GM12878 (cell line): ENCODE results near the gene DTWD2. TPM values are rescaled to one million over a fixed set of nuclear protein-coding genes. Genes with fewer than 3 reads are reported as not detected.
A peak's percentile ranks its signal among the peaks of the same experiment; 100 is the strongest.

Experiments
- ATAC-seq: fragments of 200-7000 bp; cut with Tn5 transposase; 3 replicates; pipeline ENCODE4 v1.9.1; 2020; ENCODE audit warnings: mild to moderate bottlenecking, moderate library complexity
- BruUV-seq: library from RNA; stranded (reverse); fragments of 400-500 nt; replicated peaks from 2 replicates; lab custom pipeline; 2021; lab: Mats Ljungman, UMichigan
- CTCF ChIA-PET: fragments of 300-600 bp; sonication (Branson Sonifier 250); formaldehyde crosslinking; extraction: SDS; loops from one replicate; lab custom pipeline; 2021; ENCODE audit warnings: inconsistent platforms; lab: Yijun Ruan, JAX
- POLR2A ChIA-PET: fragments of 350-600 bp; formaldehyde crosslinking; extraction: SDS; loops from one replicate; lab custom pipeline; 2021; ENCODE audit warnings: inconsistent platforms; lab: Charles Lee
- RAD21 ChIA-PET: fragments of 300-600 bp; sonication (Branson Sonifier 250); formaldehyde crosslinking; loops from one replicate; lab custom pipeline; 2023; ENCODE audit warnings: antibody characterized with exemption; ENCODE audit not compliant: unreplicated experiment; lab: Charles Lee
- SMC1A ChIA-PET: fragments of 300-600 bp; sonication (Branson Sonifier 250); formaldehyde crosslinking; loops from one replicate; lab custom pipeline; 2023; ENCODE audit not compliant: unreplicated experiment, uncharacterized antibody; lab: Charles Lee
- DNase-seq: peaks from one replicate; pipeline ENCODE4 v3.0.0-alpha.2; 2011; ENCODE audit warnings: low read depth, low spot score
- FAIRE-seq: peaks from 3 replicates; lab custom pipeline; 2011; peaks lifted over from hg19 to GRCh38; lab: Jason Lieb, UNC
- H2AFZ ChIP-seq: 2 replicates; pipeline ENCODE4 v1.6.0; 2011; ENCODE audit warnings: low read depth, low read length, control low read depth; ENCODE audit not compliant: control insufficient read depth
- H3K27ac ChIP-seq: 2 replicates; pipeline ENCODE4 v1.5.1; 2011; ENCODE audit warnings: control low read depth; ENCODE audit not compliant: control insufficient read depth, insufficient read depth
- H3K27me3 ChIP-seq, 2 experiments: replicated peaks in 1 of 2; 2 replicates each; pipeline versions ENCODE4 v1.6.0 to v1.6.1; 2011; ENCODE audit warnings: low read length in 1 of 2; ENCODE audit not compliant: control insufficient read depth in 2 of 2, insufficient read depth in 2 of 2
- H3K36me3 ChIP-seq, 2 experiments: 2 replicates each; pipeline ENCODE4 v1.5.1; 2011; ENCODE audit warnings: low read length in 1 of 2; ENCODE audit not compliant: control insufficient read depth in 2 of 2, insufficient read depth in 2 of 2
- H3K4me1 ChIP-seq: 2 replicates; pipeline ENCODE4 v1.6.1; 2011; ENCODE audit warnings: mild to moderate bottlenecking, low read length, moderate library complexity, mixed read lengths; ENCODE audit not compliant: control insufficient read depth, insufficient read depth
- H3K4me2 ChIP-seq: 2 replicates; pipeline ENCODE4 v1.6.0; 2011; ENCODE audit warnings: control low read depth; ENCODE audit not compliant: control insufficient read depth, insufficient read depth
- H3K4me3 ChIP-seq: fragments of 200-600 bp; sonication (generic); 2 replicates; pipeline ENCODE4 v1.5.1; 2016
- H3K79me2 ChIP-seq: 2 replicates; pipeline ENCODE4 v1.6.0; 2011; ENCODE audit warnings: low read length; ENCODE audit not compliant: control insufficient read depth, insufficient read depth
- H3K9ac ChIP-seq: 2 replicates; pipeline ENCODE4 v1.8.0; 2011; ENCODE audit warnings: low read length, control low read depth, mixed read lengths; ENCODE audit not compliant: control insufficient read depth, insufficient read depth
- H3K9me3 ChIP-seq: replicated peaks from 3 replicates; pipeline ENCODE4 v1.5.1; 2011; ENCODE audit warnings: mild to moderate bottlenecking, low read length; ENCODE audit not compliant: control insufficient read depth, insufficient read depth
- H4K20me1 ChIP-seq: 2 replicates; pipeline ENCODE4 v1.6.0; 2011; ENCODE audit not compliant: control insufficient read depth, insufficient read depth
- CREM ChIP-seq: IDR thresholded peaks from 2 replicates; pipeline ENCODE4 v1.6.1; 2014; ENCODE audit warnings: antibody characterized with exemption, low read depth
- CTCF ChIP-seq, 3 experiments: IDR thresholded peaks in 2 of 3; conservative IDR thresholded peaks in 1 of 3; 2 replicates each; pipeline ENCODE4 v1.5.1; 2011; ENCODE audit warnings: low read depth in 3 of 3, low read length in 3 of 3, mild to moderate bottlenecking in 3 of 3, control low read depth in 2 of 3, moderate library complexity in 2 of 3, inconsistent platforms in 1 of 3, mixed read lengths in 1 of 3; ENCODE audit not compliant: control insufficient read depth in 2 of 3, insufficient read depth in 1 of 3; ENCODE audit errors: extremely low read depth in 1 of 3
- FOXM1 ChIP-seq: IDR thresholded peaks from 2 replicates; pipeline ENCODE4 v1.6.1; 2012; ENCODE audit warnings: low read depth, mild to moderate bottlenecking, inconsistent platforms, low read length, moderate library complexity
- MEF2B ChIP-seq: fragments of 450-650 bp; IDR thresholded peaks from 2 replicates; pipeline ENCODE4 v1.6.1; 2018; ENCODE audit warnings: mild to moderate bottlenecking, moderate library complexity; ENCODE audit not compliant: partially characterized antibody, poor library complexity, severe bottlenecking
- PBX3 ChIP-seq: IDR thresholded peaks from 2 replicates; pipeline ENCODE4 v1.6.1; 2011; ENCODE audit warnings: mild to moderate bottlenecking, low read depth, low read length, moderate library complexity; ENCODE audit not compliant: insufficient replicate concordance
- WGBS: methylation state at CpG from one replicate; pipeline ENCODE4 v1.1.6; 2016; ENCODE audit warnings: low lambda C conversion rate; ENCODE audit not compliant: insufficient replicate concordance, insufficient coverage; ENCODE audit errors: missing lambda C conversion rate; 5-methylcytosine and 5-hydroxymethylcytosine counted together
- in situ Hi-C: fragments of 300-500 bp; cut with MboI; formaldehyde crosslinking; loops from 9 replicates; pipeline ENCODE4 v1.14.3; 2018; ENCODE audit warnings: mixed read lengths
- intact Hi-C: fragments of 100-400 bp; cut with micrococcal nuclease; formaldehyde crosslinking; loops from one replicate; pipeline ENCODE4 v1.14.2; 2022; ENCODE audit not compliant: unreplicated experiment
- polyA plus RNA-seq, 11 experiments: library from polyadenylated mRNA; depleted of rRNA in 4 of 11; unstranded in 6 of 11; stranded (reverse) in 5 of 11; fragments of >200 nt; fragmentation: Nextera tagmentation in 4 of 11; fragmentation: Illumina TruSeq in 1 of 11; extraction: Ambion mirVana in 4 of 11; extraction: Trizol in 1 of 11; gene quantifications; 1 replicate in 1 of 11; 2 replicates in 10 of 11; pipeline versions ENCODE4 v1.2.1 to v1.2.3, GENCODE V29; 2011 to 2016; ENCODE audit warnings: inconsistent platforms in 2 of 11, missing spikeins in 2 of 11, low read depth in 1 of 11
- total RNA-seq, 4 experiments: library from RNA; depleted of rRNA in 3 of 4; stranded (reverse); fragments of >200 nt in 3 of 4; fragmentation: Illumina TruSeq in 1 of 4; extraction: Trizol in 1 of 4; gene quantifications; 2 replicates each; pipeline versions ENCODE4 v1.2.1 to v1.2.3, GENCODE V29; 2013 to 2021
- TF ChIP-seq, protein P1 (sequence below): IDR thresholded peaks from 2 replicates; pipeline ENCODE4 v1.6.1; 2012; ENCODE audit warnings: low read depth, low read length, improper control_type of control experiment

Gene DTWD2
- total and polyA plus RNA-seq, 10 of the 15 experiments (the other 5 are each of a cell fraction or from before 2014, with no cell fraction given) = 0.93 to 8.4 (median 5.1) TPM

DNA sequence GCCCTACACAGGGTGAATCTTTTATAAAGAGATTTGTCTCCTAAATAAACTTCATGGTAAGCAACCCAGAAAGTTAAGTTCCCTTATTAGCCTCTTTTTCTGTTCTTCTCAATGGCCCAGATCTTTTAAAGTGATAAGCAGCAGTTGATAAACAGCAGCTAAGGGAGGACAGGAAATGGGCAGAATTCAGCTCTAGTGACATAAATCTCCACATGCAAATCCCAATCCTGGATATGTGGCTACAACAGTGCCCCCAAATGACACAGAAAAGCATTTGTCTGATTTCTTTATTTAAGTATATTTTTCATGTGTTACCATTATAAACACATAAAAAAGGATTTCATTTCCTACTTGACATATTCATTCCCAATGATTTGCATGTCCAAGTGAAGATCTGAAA, 199.0 kb downstream of the DTWD2 start:
- intact Hi-C loops = no loop called here
- in situ Hi-C loops = loop anchor here (25.0 kb wide), 1 partner anchor 1202 kb away; no protein-coding TSS in a partner anchor
- SMC1A ChIA-PET = no interaction called here
- TF ChIP-seq CTCF (IDR thresholded peaks at IDR 0.05 in 2 of 3, conservative IDR thresholded peaks at IDR 0.05 in 1 of 3; ENCODE audit: control insufficient read depth in 2 of 3, extremely low read depth in 1 of 3, insufficient read depth in 1 of 3, low read depth in 3 of 3, low read length in 3 of 3) = 0 out of 6 replicates have a peak, but pooled peaks of 1 of the 3 experiments have one; percentile 4
- no peak for TF ChIP-seq CREM
- no peak for TF ChIP-seq FOXM1
- TF ChIP-seq, all 136 proteins: peak for 1
- Histone ChIP-seq H3K27me3 (no peaks in the 10 kb centered on the region), H3K27ac (no peak overlapping the region), H3K9me3 (no peaks in the 10 kb centered on the region), H3K36me3 (no peaks in the 10 kb centered on the region), H3K9ac (no peak overlapping the region), H3K4me2 (no peak overlapping the region), H3K4me3 (no peak overlapping the region), H2AFZ (no peak overlapping the region), H3K4me1 (no peaks in the 10 kb centered on the region), H3K79me2 (no peaks in the 10 kb centered on the region), H4K20me1 (no peaks in the 10 kb centered on the region)
- no peak for ATAC-seq
- ChIA-PET RAD21 (no interaction called here), POLR2A (no interaction called here), CTCF (no interaction called here)
- BruUV-seq = no TSS peak
- no peak for DNase-seq
- no peak for FAIRE-seq

- BruUV-seq = no TSS peak
- Histone ChIP-seq H2AFZ (no peak overlapping the region), H3K36me3 (no peaks in the 10 kb centered on the region), H3K4me3 (no peak overlapping the region), H3K9ac (no peak overlapping the region), H3K27ac (no peak overlapping the region), H3K27me3 (no peaks in the 10 kb centered on the region; a peak in 1 of 4 replicates), H3K79me2 (no peaks in the 10 kb centered on the region), H4K20me1 (no peaks in the 10 kb centered on the region), H3K9me3 (no peaks in the 10 kb centered on the region), H3K4me1 (no peaks in the 10 kb centered on the region), H3K4me2 (no peak overlapping the region)
- ChIA-PET CTCF (interaction anchor here (0.6 kb wide), 1 partner anchor 14 kb away, joined by 3 read pairs; no protein-coding TSS in a partner anchor), RAD21 (no interaction called here), SMC1A (no interaction called here), POLR2A (no interaction called here)
- WGBS = 27% methylated on average over 2 of the region's 2 CpGs
- FAIRE-seq (no peak), DNase-seq (no peak), ATAC-seq (no peak)
- in situ Hi-C loops (loop anchor here (25.0 kb wide), 1 partner anchor 1201 kb away; no protein-coding TSS in a partner anchor), intact Hi-C loops (no loop called here)
- TF ChIP-seq PBX3 (no peak), CTCF (IDR thresholded peaks at IDR 0.05 in 2 of 3, conservative IDR thresholded peaks at IDR 0.05 in 1 of 3; ENCODE audit: control insufficient read depth in 2 of 3, extremely low read depth in 1 of 3, insufficient read depth in 1 of 3, low read depth in 3 of 3, low read length in 3 of 3) (no peak), MEF2B (no peak)
- TF ChIP-seq, protein P1, sequence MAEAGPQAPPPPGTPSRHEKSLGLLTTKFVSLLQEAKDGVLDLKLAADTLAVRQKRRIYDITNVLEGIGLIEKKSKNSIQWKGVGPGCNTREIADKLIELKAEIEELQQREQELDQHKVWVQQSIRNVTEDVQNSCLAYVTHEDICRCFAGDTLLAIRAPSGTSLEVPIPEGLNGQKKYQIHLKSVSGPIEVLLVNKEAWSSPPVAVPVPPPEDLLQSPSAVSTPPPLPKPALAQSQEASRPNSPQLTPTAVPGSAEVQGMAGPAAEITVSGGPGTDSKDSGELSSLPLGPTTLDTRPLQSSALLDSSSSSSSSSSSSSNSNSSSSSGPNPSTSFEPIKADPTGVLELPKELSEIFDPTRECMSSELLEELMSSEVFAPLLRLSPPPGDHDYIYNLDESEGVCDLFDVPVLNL = no peak
Observed at GRCh38 chr5:118788351-118788750, 200.0 kb downstream of the DTWD2 start.
